Measurements from ENCODE around the gene TRDMT1. TPM values are rescaled to one million over a fixed set of nuclear protein-coding genes. Genes with fewer than 3 reads are reported as not detected.

The TRDMT1 gene
- total RNA-seq, 1 donor from 2014 or later, result 9.0 TPM

DNA sequence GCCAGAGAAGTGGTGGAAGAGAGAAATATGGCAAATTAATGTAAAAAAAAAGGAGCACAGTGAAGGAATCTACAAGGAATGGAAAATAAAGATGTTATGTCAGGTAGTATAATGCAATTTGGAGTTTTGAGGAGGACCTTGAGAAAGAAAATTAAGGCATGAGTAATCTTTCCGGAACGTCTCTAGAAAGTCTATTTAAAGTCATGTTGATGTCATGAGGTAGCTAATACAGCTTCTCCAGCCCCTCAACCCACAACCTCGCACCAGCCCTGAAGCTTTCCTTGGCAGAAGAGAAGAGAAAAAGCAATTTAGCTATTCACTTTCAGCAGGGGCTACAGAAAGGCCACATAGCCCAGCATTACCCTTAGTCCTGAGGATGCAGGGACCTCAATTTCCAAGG lies 22.5 kb downstream of the TRDMT1 start:
- TF ChIP-seq, protein P1, sequence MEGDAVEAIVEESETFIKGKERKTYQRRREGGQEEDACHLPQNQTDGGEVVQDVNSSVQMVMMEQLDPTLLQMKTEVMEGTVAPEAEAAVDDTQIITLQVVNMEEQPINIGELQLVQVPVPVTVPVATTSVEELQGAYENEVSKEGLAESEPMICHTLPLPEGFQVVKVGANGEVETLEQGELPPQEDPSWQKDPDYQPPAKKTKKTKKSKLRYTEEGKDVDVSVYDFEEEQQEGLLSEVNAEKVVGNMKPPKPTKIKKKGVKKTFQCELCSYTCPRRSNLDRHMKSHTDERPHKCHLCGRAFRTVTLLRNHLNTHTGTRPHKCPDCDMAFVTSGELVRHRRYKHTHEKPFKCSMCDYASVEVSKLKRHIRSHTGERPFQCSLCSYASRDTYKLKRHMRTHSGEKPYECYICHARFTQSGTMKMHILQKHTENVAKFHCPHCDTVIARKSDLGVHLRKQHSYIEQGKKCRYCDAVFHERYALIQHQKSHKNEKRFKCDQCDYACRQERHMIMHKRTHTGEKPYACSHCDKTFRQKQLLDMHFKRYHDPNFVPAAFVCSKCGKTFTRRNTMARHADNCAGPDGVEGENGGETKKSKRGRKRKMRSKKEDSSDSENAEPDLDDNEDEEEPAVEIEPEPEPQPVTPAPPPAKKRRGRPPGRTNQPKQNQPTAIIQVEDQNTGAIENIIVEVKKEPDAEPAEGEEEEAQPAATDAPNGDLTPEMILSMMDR (conservative IDR thresholded peaks at IDR 0.05), result no peak
- DNase-seq (ENCODE audit: extremely low spot score, unreplicated experiment), result no peak
- Mint-ChIP-seq H3K4me1 (ENCODE audit: unreplicated experiment) (peaks cover 36% of the 10 kb centered on the region), H3K9me3 (no peaks in the 10 kb centered on the region), H3K27me3 (no peaks in the 10 kb centered on the region), H3K27ac (no peak overlapping the region), H3K4me3 (no peak overlapping the region), H3K36me3 (no peaks in the 10 kb centered on the region)

DNA sequence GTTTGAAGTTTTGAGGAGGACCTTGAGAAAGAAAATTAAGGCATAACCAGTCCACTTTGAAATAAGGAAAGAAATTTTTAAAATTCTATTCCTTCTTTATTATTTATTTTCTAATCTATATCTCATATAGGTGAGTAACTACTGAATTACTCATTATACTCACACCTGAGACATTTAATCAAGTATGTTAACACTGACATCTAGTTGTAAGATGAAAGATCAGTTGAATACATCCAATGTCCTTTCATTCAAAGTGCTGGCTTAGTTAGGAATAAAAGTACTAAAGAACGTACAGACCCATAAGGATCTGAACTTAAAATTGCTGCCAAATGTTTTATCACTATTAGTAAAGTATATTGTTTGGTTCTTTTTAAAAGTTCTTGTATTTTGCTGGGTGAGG lies 23.5 kb downstream of the TRDMT1 start:
- Mint-ChIP-seq H3K27me3 (no peaks in the 10 kb centered on the region), H3K4me3 (no peak overlapping the region), H3K9me3 (no peaks in the 10 kb centered on the region), H3K27ac (no peak overlapping the region), H3K36me3 (peaks cover 4% of the 10 kb centered on the region), H3K4me1 (ENCODE audit: unreplicated experiment) (peaks cover 36% of the 10 kb centered on the region)
- DNase-seq (ENCODE audit: extremely low spot score, unreplicated experiment), result no peak
- TF ChIP-seq, protein P1 (conservative IDR thresholded peaks at IDR 0.05), result no peak

DNA sequence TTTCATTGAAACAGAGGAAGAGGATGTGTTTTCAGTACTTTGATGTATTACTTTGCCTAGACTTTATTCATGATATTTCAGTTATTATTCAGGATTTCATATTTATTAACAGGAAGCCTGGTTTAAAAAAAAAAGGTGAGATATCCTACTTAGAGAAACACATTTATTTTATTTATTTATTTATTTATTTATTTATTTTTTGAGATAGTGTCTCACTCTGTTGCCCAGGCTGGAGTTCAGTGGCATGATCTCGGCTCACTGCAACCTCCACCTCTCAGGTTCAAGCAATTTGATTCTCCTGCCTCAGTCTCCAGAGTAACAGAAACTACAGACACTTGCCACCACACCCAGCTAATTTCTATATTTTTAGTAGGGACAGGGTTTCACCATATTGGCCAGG lies 24.5 kb downstream of the TRDMT1 start:
- H3K27me3 Mint-ChIP-seq, result no peaks in the 10 kb centered on the region
- peaks cover 4% of the 10 kb centered on the region for H3K36me3 Mint-ChIP-seq
- no peaks in the 10 kb centered on the region for H3K9me3 Mint-ChIP-seq
- DNase-seq (ENCODE audit: extremely low spot score, unreplicated experiment), result no peak
- H3K4me3 Mint-ChIP-seq, result no peak overlapping the region
- no peak overlapping the region for H3K27ac Mint-ChIP-seq
- TF ChIP-seq, protein P1 (conservative IDR thresholded peaks at IDR 0.05), result no peak
- peaks cover 35% of the 10 kb centered on the region for H3K4me1 Mint-ChIP-seq (ENCODE audit: unreplicated experiment)

DNA sequence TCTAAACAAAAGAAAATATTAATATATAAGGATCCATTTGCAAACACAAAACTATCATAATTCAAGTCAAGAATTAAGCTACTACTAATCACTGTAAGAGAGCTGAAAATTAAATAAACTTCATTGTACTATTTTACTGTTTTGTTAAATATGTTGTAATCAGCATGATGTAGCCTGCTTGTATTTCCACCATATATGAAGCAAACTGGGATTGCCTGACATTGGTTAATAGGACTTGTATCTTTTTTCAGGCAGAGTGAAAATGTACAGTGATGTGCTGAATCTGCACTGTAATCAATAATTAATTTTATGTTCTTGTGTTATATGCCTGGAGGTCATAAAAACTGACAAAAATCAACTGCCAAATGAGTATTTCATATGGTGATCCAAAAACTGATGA lies 25.4 kb downstream of the TRDMT1 start:
- no peak overlapping the region for H3K4me3 Mint-ChIP-seq
- no peak overlapping the region for H3K27ac Mint-ChIP-seq
- peaks cover 4% of the 10 kb centered on the region for H3K36me3 Mint-ChIP-seq
- H3K4me1 Mint-ChIP-seq (ENCODE audit: unreplicated experiment), result peaks cover 29% of the 10 kb centered on the region
- H3K9me3 Mint-ChIP-seq, result no peaks in the 10 kb centered on the region
- H3K27me3 Mint-ChIP-seq, result no peaks in the 10 kb centered on the region
- TF ChIP-seq, protein P1 (conservative IDR thresholded peaks at IDR 0.05), result no peak
- DNase-seq (ENCODE audit: extremely low spot score, unreplicated experiment), result no peak

DNA sequence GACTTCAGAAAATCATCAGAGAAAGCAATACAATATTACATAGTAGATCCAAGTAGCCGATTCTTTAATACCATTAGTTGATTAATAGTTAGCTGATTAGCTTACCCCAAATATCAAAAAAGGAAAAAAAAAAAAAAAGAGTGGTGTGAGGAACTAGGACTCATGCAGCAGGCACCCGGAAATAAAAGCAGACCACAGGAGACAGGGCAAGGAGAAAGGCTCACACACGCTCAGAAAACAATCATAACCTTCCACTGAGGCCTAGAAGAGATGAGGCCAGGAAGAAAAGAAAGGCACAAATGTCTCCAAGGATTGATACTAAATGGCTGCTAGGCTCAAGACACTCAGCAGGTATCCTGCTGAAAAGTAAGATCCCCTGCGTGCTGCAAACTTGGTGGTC lies 25.9 kb downstream of the TRDMT1 start:
- Mint-ChIP-seq H3K4me1 (ENCODE audit: unreplicated experiment) (peaks cover 23% of the 10 kb centered on the region), H3K36me3 (peaks cover 4% of the 10 kb centered on the region), H3K9me3 (no peaks in the 10 kb centered on the region), H3K27ac (no peak overlapping the region), H3K4me3 (no peak overlapping the region), H3K27me3 (no peaks in the 10 kb centered on the region)
- DNase-seq (ENCODE audit: extremely low spot score, unreplicated experiment), result no peak
- TF ChIP-seq, protein P1 (conservative IDR thresholded peaks at IDR 0.05), result no peak

DNA sequence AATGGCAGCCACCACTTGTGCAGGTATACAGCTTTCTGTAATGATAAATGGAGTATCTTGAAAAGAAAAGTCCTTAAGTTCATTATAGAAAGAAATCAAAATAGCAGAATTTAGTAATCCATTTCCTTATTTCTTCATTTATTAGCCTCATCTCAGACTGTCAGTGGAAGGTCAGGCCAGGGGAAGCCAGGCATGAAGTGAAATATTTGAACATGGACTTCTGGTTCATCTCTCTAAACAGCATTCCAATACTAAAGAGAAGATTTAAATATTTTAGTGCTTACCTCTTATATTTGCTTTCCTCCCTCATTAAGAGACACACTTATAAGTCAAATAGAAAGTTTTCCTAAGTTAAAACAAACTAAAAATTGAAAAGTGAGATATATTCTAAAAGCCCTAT lies 26.8 kb downstream of the TRDMT1 start:
- DNase-seq (ENCODE audit: extremely low spot score, unreplicated experiment), result no peak
- no peaks in the 10 kb centered on the region for H3K9me3 Mint-ChIP-seq
- peaks cover 4% of the 10 kb centered on the region for H3K36me3 Mint-ChIP-seq
- H3K27ac Mint-ChIP-seq, result no peak overlapping the region
- no peaks in the 10 kb centered on the region for H3K27me3 Mint-ChIP-seq
- peaks cover 22% of the 10 kb centered on the region for H3K4me1 Mint-ChIP-seq (ENCODE audit: unreplicated experiment)
- H3K4me3 Mint-ChIP-seq, result no peak overlapping the region
- TF ChIP-seq, protein P1 (conservative IDR thresholded peaks at IDR 0.05), result no peak
